Left lung (tissue), 10 donors: ENCODE data around the gene CHSY1. TPM values are rescaled to one million over a fixed set of nuclear protein-coding genes. Genes with fewer than 3 reads are reported as not detected.

Experiments
- ATAC-seq: fragments of 200-7000 bp; cut with Tn5 transposase; one replicate; pipeline ENCODE4 v1.9.1; 2020; ENCODE audit warnings: moderate library complexity
- DNase-seq, 4 donors: peaks; one replicate each; pipeline ENCODE4 v3.0.0-alpha.2; 2013 to 2020
- H3K27ac ChIP-seq, 2 donors: fragments of 200-600 bp; sonication (generic) in 1 of 2; one replicate each; pipeline versions ENCODE4 v1.5.0 to v1.8.0; 2020 to 2021
- H3K27me3 ChIP-seq, 2 donors: fragments of 200-600 bp; sonication (generic) in 1 of 2; one replicate each; pipeline versions ENCODE4 v1.5.0 to v1.8.0; 2020 to 2021
- H3K36me3 ChIP-seq, 2 donors: fragments of 200-600 bp; sonication (generic) in 1 of 2; one replicate each; pipeline versions ENCODE4 v1.5.0 to v1.8.0; 2020 to 2021
- H3K4me1 ChIP-seq, 2 donors: fragments of 200-600 bp; one replicate each; pipeline ENCODE4 v1.8.0; 2021
- H3K4me3 ChIP-seq, 2 donors: fragments of 200-600 bp; sonication (generic) in 1 of 2; one replicate each; pipeline versions ENCODE4 v1.5.0 to v1.8.0; 2020 to 2021; ENCODE audit warnings: mild to moderate bottlenecking in 1 of 2
- H3K9me3 ChIP-seq, 2 donors: fragments of 200-600 bp; sonication (generic) in 1 of 2; one replicate each; pipeline versions ENCODE4 v1.5.0 to v1.8.0; 2020 to 2021
- intact Hi-C, 2 donors: fragments of 100-400 bp; cut with DNase I; formaldehyde crosslinking; loops; one replicate each; pipeline versions ENCODE4 v1.11.2 to v1.14.2; 2022
- polyA plus RNA-seq, 6 donors: library from polyadenylated mRNA; unstranded; fragments of 120-200 nt; gene quantifications; one replicate each; pipeline ENCODE4 v1.2.1, GENCODE V29; 2013; ENCODE audit not compliant: insufficient read length in 6 of 6
- total RNA-seq, 2 donors: library from RNA; stranded (reverse); fragmentation: NEBNext Ultra II Directional; extraction: Animal tissue kit (Norgen Biotek cat#: 25700); gene quantifications; one replicate each; pipeline ENCODE4 v1.2.1, GENCODE V29; 2021
- TF ChIP-seq, protein P1 (sequence below), 2 donors: fragments of 200-600 bp; sonication (generic) in 1 of 2; IDR thresholded peaks; one replicate each; pipeline versions ENCODE4 v1.5.0 to v1.8.0; 2021; ENCODE audit warnings: antibody characterized with exemption in 2 of 2
- donor health status: DM: no; HTN: yes; CAD: no.
- donor health status: DM: no; HTN: no; CAD: no.

Gene CHSY1
- total and polyA plus RNA-seq, 8 donors = 33.3 to 61.5 (median 51.5) TPM

DNA sequence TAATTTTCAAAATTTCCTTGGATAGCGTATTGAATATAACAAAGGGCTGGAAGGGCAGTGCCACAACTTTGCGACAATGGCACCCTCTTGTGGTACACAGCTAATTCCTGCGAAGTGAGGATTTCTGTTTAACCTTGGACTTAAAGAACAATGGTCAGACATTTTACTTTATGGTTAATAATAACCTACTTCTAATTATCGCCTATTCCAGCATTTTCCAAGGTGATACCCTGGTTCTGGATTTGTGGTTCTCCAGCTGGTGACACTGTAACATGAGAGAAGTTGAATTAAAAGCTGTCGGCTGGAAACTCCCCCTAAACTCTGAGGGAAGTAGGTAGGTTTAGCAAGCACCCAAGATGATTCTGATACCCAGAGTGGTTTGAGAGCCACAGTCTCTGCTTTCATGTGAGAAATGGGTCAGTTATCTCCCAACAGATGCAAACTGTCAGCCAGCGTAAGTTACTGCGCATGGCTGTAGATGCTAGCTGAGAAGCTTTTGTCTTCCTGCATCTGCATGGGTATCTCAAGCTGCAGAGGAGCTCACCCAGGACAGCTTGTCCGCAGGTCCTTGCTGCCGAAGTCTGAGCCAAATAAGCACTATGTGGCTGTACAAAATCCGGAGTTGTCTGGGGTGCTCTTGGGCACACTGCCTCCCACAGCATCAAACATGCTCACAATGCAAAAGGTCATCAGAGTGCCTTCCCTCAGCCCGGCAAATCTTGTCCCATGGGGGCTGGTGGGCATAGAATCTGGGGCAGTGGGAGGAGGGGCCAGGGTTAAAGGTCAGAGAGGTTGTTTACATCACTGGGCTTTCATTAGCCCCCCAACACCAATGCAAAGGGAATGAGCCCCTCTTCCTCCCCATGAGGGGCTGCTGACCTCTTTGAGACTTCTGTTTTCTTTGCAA, 6.6 kb upstream of the CHSY1 start:
- Histone ChIP-seq H3K27ac (no peak overlapping the region), H3K27me3 (no peaks in the 10 kb centered on the region), H3K4me1 (peaks cover 0 to 12% of the 10 kb centered on the region in 2 donors), H3K4me3 (no peak overlapping the region), H3K36me3 (no peaks in the 10 kb centered on the region), H3K9me3 (no peaks in the 10 kb centered on the region)
- ATAC-seq = peak; percentile 88
- intact Hi-C loops = loop anchor here (5.0 to 10.0 kb wide), 3 partner anchors 171 to 244 kb away; no protein-coding TSS in a partner anchor
- TF ChIP-seq, protein P1, sequence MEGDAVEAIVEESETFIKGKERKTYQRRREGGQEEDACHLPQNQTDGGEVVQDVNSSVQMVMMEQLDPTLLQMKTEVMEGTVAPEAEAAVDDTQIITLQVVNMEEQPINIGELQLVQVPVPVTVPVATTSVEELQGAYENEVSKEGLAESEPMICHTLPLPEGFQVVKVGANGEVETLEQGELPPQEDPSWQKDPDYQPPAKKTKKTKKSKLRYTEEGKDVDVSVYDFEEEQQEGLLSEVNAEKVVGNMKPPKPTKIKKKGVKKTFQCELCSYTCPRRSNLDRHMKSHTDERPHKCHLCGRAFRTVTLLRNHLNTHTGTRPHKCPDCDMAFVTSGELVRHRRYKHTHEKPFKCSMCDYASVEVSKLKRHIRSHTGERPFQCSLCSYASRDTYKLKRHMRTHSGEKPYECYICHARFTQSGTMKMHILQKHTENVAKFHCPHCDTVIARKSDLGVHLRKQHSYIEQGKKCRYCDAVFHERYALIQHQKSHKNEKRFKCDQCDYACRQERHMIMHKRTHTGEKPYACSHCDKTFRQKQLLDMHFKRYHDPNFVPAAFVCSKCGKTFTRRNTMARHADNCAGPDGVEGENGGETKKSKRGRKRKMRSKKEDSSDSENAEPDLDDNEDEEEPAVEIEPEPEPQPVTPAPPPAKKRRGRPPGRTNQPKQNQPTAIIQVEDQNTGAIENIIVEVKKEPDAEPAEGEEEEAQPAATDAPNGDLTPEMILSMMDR (IDR thresholded peaks at IDR 0.05) = peak; percentile 77 to 78
- peak in 2 of 4 donors; percentile 62 to 84 for DNase-seq

DNA sequence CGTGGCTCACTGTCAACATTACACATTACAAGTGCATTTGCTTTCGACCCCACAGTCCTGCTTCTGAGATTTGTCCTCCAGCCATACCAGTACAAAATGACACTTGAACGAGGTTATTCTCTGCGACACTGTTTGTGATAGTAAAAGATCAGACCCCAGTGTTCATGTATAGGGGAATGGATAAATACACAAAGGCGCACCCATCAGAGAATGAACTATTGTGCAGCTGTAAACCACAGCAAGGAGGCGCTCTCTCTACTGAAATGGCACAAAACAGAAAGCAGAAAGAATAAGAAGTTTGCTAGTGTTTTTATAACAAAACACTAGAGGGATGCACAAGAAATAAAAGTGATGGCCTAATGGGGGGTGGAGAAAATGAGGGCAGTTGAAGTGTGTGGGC, 4.9 kb upstream of the CHSY1 start:
- intact Hi-C loops = loop anchor here (2.0 to 10.0 kb wide), 4 partner anchors 169 to 242 kb away; no protein-coding TSS in a partner anchor
- DNase-seq = no peak
- Histone ChIP-seq H3K4me3 (no peak overlapping the region), H3K27ac (no peak overlapping the region), H3K4me1 (peaks cover 5 to 22% of the 10 kb centered on the region in 2 donors), H3K36me3 (no peaks in the 10 kb centered on the region), H3K27me3 (no peaks in the 10 kb centered on the region), H3K9me3 (no peaks in the 10 kb centered on the region)
- TF ChIP-seq, protein P1 (IDR thresholded peaks at IDR 0.05) = no peak
- ATAC-seq = no peak

DNA sequence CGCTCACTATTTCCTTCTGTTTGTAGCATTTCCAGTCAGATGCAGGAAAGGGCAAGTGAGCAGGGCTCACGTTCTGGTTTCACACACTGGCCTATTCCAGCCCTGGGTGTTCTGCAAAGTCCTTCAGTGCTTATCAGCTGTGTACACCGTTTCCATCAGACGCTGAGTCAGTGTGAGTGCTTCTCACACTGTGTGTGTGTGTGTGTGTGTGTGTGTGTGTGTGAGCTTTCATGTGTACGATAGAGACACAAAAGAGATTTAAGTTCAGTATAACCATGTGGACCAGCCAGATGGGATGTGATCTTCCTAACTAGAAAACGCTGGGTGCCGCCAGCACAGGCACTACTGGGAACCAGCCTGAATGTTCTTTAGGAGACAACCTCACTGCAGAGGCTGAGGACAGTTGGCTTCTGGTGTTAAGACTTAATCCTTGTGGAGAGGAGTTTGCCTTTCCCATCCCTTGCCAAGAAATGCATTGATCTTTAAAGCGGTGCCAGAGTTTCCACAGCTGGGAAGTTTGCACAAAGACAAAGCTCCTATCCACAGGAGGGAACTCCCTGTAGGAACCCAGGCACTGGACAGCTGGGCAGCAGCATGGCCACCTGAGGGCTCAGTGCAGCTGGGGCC, 3.9 kb upstream of the CHSY1 start:
- DNase-seq = peak in 1 of 4 donors; percentile 58

DNA sequence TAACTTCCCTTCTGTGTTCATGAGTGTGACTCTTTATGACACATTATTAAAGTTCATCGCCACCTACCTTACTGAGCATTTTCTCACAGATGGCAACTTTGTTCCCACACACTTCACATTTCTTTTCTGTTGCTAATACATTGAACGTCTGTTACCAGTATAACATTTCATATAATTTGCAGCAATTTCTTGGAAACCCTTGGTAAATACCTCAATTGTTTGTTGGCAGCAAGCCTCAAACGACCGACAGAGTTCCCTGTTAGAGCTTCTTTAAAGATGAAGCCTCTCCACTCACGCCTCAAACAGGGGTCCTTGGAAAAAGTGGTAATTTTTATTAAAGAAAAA, 3.2 kb upstream of the CHSY1 start:
- TF ChIP-seq, protein P1 (IDR thresholded peaks at IDR 0.05) = no peak
- H3K36me3 ChIP-seq = no peaks in the 10 kb centered on the region
- no peaks in the 10 kb centered on the region for H3K27me3 ChIP-seq
- intact Hi-C loops = loop anchor here (5.0 to 10.0 kb wide), 3 partner anchors 168 to 240 kb away; no protein-coding TSS in a partner anchor
- H3K27ac ChIP-seq = no peak overlapping the region
- no peak for ATAC-seq
- DNase-seq = peak in 1 of 4 donors; percentile 56
- no peaks in the 10 kb centered on the region for H3K9me3 ChIP-seq
- no peak overlapping the region for H3K4me3 ChIP-seq
- H3K4me1 ChIP-seq = peaks cover 5 to 30% of the 10 kb centered on the region in 2 donors

More for the DNA sequence above, 3.9 kb upstream of the CHSY1 start:
- H3K4me3 ChIP-seq = no peak overlapping the region
- intact Hi-C loops = loop anchor here (2.0 to 10.0 kb wide), 4 partner anchors 168 to 241 kb away; no protein-coding TSS in a partner anchor
- peaks cover 5 to 23% of the 10 kb centered on the region in 2 donors for H3K4me1 ChIP-seq
- H3K27ac ChIP-seq = no peak overlapping the region
- TF ChIP-seq, protein P1 (IDR thresholded peaks at IDR 0.05) = no peak
- H3K9me3 ChIP-seq = no peaks in the 10 kb centered on the region
- H3K36me3 ChIP-seq = no peaks in the 10 kb centered on the region
- peak; percentile 58 for ATAC-seq
- H3K27me3 ChIP-seq = no peaks in the 10 kb centered on the region
